ENCODE results near the gene FLNB.

The FLNB gene

GRCh38 chr3:58209933-58210332, 201.7 kb downstream of the FLNB start:
- DNase-seq (ENCODE audit: low spot score), result no peak

GRCh38 chr3:58210761-58211460, 202.7 kb downstream of the FLNB start, which contains the start of gene DNASE1L3:
Gene DNASE1L3 (minus strand): TSS chr3:58210972. CDS start chr3:58210906, 66 bp downstream.
- no peak for DNase-seq (ENCODE audit: low spot score)

GRCh38 chr3:58214484-58215316, 206.5 kb downstream of the FLNB start:
- DNase-seq (ENCODE audit: low spot score), result no peak

GRCh38 chr3:58215317-58216025, 207.2 kb downstream of the FLNB start:
- no peak for DNase-seq (ENCODE audit: low spot score)

- no peak for DNase-seq (ENCODE audit: low spot score)
These were observed 208.4 kb downstream of the FLNB start for GRCh38 chr3:58216496-58217195.

GRCh38 chr3:58217209-58217811, 209.1 kb downstream of the FLNB start:
- DNase-seq (ENCODE audit: low spot score), result peak; percentile 82

DNA sequence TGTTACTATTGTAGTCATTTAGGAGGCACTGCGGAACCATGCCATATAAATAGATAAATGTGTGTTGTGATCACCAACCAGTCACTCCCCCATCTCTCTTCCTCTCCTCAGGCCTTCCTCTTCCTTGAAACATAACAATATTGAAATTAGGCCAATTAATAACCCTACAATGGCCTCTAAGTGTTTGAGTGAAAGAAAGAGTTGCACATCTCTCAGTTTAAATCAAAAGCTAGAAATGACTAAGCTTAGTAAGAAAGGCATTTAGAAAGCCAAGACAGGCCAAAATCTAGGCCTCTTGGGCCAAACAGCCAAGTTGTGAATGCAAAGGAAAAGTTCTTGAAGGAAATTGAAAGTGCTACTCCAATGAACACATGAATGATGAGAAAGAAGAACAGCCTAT, 210.7 kb downstream of the FLNB start:
- DNase-seq (ENCODE audit: low spot score), result no peak

Data from LoVo (cell line).